Glutamatergic neuron (in vitro differentiated cells): Measurements from ENCODE around the gene RPL36. TPM values are rescaled to one million over a fixed set of nuclear protein-coding genes. Genes with fewer than 3 reads are reported as not detected.
A peak's percentile ranks its signal among the peaks of the same experiment; 100 is the strongest.

Source experiments
- DNase-seq: peaks from one replicate; pipeline ENCODE4 v3.0.0; 2022
- H3K27ac Mint-ChIP-seq: one replicate; pipeline ENCODE4 v1.8.0; 2020; ENCODE audit warnings: mild to moderate bottlenecking, mixed read lengths, inconsistent platforms; ENCODE audit not compliant: unreplicated experiment
- H3K27me3 Mint-ChIP-seq: one replicate; pipeline ENCODE4 v1.8.0; 2020; ENCODE audit warnings: mild to moderate bottlenecking, moderate library complexity, mixed read lengths, inconsistent platforms; ENCODE audit not compliant: unreplicated experiment
- H3K36me3 Mint-ChIP-seq: one replicate; pipeline ENCODE4 v1.8.0; 2020; ENCODE audit warnings: mild to moderate bottlenecking, mixed read lengths, inconsistent platforms; ENCODE audit not compliant: unreplicated experiment
- H3K4me1 Mint-ChIP-seq: one replicate; pipeline ENCODE4 v1.8.0; 2020; ENCODE audit warnings: mild to moderate bottlenecking, low read depth, mixed read lengths, inconsistent platforms; ENCODE audit not compliant: unreplicated experiment
- H3K4me3 Mint-ChIP-seq: one replicate; pipeline ENCODE4 v1.8.0; 2020; ENCODE audit warnings: mild to moderate bottlenecking, mixed read lengths, inconsistent platforms; ENCODE audit not compliant: unreplicated experiment
- H3K9me3 Mint-ChIP-seq: one replicate; pipeline ENCODE4 v1.8.0; 2020; ENCODE audit warnings: mild to moderate bottlenecking, moderate library complexity, mixed read lengths, inconsistent platforms; ENCODE audit not compliant: unreplicated experiment
- total RNA-seq: library from RNA; stranded (reverse); fragmentation: NEBNext Ultra II Directional; extraction: Animal tissue kit (Norgen Biotek cat#: 25700); gene quantifications from one replicate; pipeline ENCODE4 v1.2.1, GENCODE V29; 2021; ENCODE audit not compliant: unreplicated experiment
- TF ChIP-seq, protein P1 (sequence below): fragments of 200-600 bp; sonication (generic); IDR thresholded peaks from one replicate; pipeline ENCODE4 v1.5.0; 2021; ENCODE audit not compliant: partially characterized antibody, unreplicated experiment

RPL36 gene
- total RNA-seq, 1 donor from 2014 or later = 514 TPM

DNA sequence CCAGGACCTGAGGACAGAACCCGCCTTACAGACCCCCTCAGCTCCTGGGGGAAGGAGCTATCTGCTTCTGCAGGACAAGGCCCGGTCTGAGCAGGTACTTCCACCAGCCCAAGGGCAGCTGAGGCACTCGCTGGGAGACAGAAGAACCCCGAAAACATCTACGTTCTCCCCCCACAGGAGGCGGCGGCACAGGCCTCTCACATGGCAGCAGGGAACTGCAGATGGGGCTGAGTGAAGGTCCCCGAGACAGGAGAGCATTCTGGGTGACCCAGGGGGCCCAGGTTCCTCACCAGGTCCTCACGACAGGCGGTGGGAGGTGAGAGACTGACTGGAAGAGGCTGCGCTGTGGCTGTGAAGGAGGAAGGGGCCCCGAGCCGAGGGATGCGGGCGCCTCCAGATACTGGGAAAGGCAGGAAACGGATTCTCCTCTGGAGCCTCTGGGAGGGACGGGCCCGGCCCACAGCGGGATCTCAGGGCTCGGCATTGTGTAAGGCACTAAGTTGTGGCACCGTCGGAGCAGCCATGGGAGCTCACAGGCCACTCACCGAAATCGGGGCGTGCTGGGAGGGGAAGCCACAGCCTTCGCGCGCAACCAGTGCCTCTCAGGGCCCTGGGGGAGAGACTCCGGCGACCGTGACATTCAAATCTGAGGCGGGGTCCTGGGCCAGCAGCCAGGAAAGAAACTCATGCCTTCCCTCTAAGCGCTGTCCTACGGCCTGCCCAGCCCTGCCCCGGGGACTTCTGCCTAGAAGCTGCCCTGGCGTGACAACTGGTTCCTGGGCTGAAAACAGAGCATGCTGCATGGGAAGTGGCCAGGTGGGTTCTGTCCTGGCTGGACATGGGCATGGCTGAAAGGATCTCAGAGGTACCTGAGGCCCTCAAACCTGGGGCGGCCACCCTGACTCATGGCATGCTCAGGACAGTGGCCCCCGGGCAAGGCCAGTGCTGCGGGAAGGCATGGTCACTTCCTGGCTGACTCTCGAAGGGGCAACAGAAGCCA is 14.0 kb downstream of the RPL36 start:
- no peak overlapping the region for H3K4me3 Mint-ChIP-seq
- DNase-seq = no peak
- H3K4me1 Mint-ChIP-seq = peaks cover 4% of the 10 kb centered on the region
- H3K9me3 Mint-ChIP-seq = peaks cover 13% of the 10 kb centered on the region
- H3K27me3 Mint-ChIP-seq = peaks cover 4% of the 10 kb centered on the region
- peak overlapping the region; percentile 76 for H3K27ac Mint-ChIP-seq
- TF ChIP-seq, protein P1, sequence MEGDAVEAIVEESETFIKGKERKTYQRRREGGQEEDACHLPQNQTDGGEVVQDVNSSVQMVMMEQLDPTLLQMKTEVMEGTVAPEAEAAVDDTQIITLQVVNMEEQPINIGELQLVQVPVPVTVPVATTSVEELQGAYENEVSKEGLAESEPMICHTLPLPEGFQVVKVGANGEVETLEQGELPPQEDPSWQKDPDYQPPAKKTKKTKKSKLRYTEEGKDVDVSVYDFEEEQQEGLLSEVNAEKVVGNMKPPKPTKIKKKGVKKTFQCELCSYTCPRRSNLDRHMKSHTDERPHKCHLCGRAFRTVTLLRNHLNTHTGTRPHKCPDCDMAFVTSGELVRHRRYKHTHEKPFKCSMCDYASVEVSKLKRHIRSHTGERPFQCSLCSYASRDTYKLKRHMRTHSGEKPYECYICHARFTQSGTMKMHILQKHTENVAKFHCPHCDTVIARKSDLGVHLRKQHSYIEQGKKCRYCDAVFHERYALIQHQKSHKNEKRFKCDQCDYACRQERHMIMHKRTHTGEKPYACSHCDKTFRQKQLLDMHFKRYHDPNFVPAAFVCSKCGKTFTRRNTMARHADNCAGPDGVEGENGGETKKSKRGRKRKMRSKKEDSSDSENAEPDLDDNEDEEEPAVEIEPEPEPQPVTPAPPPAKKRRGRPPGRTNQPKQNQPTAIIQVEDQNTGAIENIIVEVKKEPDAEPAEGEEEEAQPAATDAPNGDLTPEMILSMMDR = no peak
- no peaks in the 10 kb centered on the region for H3K36me3 Mint-ChIP-seq

DNA sequence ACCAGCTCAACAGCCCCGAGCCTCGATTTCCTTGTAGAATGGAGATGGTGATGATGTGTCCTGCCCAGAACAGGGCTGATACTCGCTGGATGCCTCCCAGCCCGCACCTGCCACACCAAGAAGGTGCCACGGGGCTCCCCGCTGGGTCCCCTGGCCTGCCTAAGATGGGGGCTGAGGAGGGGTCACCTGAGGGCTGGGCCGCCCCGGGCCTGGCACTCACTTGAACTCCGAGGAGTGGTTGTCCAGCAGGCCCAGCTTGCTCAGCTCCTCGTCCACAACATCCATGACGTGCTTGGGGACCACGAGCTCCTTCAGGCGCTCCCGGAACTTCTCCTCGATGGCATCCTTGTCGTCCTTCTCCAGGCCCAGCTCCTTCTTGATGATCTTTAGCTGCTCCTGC is 15.5 kb downstream of the RPL36 start:
- H3K27ac Mint-ChIP-seq = no peak overlapping the region
- no peaks in the 10 kb centered on the region for H3K36me3 Mint-ChIP-seq
- H3K4me3 Mint-ChIP-seq = no peak overlapping the region
- no peak for DNase-seq
- peaks cover 4% of the 10 kb centered on the region for H3K4me1 Mint-ChIP-seq
- peaks cover 4% of the 10 kb centered on the region for H3K27me3 Mint-ChIP-seq
- TF ChIP-seq, protein P1 = no peak
- H3K9me3 Mint-ChIP-seq = peaks cover 13% of the 10 kb centered on the region

DNA sequence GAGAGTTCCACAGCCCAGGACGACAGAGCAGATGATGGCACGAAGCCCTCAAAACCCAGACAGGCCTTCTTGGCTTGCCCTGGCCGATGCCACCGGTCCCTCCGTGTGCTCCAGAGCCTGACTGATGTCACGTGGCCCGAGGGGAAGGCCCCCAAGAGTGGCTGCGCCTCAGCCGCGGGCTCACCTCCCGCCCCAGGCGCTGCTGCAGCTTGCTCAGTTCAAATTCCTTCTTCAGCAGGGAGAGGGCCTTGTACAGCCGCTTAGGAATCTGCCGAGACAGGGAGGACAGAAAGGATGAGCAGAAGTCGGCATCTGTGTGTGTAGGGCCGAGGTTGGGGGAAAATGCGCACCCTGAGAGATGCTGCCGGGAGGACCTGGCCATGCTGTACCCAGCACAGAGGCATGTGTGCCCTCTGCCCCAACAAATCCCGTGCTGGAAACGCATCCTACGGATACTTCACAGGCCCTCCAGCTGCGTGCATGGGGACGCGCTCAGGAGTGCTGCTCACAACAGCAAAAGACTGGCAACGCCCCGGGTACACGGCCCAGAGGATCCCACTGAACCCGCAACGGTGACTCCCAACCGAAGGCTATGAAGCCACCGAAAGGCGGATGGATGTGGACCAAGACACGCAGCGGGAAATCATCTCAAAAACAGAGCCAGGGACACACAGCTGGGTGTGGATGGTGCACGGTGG is 16.9 kb downstream of the RPL36 start:
- Mint-ChIP-seq H3K27me3 (peaks cover 4% of the 10 kb centered on the region), H3K4me3 (no peak overlapping the region), H3K9me3 (peaks cover 9% of the 10 kb centered on the region), H3K27ac (no peak overlapping the region), H3K36me3 (no peaks in the 10 kb centered on the region), H3K4me1 (peaks cover 4% of the 10 kb centered on the region)
- TF ChIP-seq, protein P1 = no peak
- DNase-seq = no peak

DNA sequence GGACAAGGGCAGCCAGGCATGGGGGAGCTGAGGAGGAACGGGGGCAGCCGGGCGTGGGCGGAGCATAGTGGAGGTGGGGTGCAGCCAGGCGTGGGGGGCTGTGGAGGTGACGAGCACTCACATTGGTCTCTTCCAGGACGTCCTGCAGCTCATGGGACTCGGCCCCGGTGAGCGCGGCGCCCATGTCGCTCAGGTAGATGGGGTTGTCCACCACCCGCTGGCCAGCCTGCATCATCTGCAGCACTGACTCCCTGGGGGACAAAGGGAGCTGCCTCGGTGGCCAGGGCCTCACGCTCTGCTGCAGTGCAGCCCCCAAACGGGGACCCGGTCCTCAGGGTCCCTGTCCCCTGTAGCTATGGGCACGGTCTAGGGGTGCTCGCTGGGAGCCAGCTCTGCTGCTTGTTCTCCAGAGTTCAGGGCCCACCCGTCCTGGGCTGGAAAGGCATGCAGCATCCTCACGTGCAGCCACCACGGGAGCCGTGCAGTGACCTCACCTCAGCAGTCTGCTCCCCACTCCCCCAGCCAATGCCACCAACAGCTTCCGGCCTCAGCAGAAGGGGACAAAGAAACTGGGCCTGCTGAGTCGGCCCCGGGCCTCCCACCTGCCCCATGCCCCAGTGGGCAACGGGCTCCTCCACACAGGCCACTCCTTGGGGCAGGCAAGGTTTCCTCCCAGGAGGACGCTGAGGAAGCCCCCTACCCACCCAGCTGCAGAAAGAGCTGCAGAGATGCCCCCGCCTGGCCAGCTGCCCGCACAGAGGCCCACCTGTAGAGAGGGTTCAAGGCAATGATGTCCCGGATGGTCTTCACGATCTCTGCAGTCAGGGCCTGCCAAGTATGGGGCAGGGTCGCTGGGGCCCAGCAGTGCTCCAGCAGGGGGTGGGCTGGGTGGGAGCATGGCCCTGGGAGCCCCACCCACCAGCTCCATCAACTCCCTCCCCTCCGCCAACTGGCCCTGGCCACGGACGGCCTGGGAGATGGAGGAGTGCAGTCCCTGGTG is 17.8 kb downstream of the RPL36 start:
- DNase-seq = no peak
- Mint-ChIP-seq H3K27me3 (peaks cover 4% of the 10 kb centered on the region), H3K4me3 (no peak overlapping the region), H3K4me1 (peaks cover 4% of the 10 kb centered on the region), H3K9me3 (peaks cover 8% of the 10 kb centered on the region), H3K36me3 (no peaks in the 10 kb centered on the region), H3K27ac (no peak overlapping the region)
- TF ChIP-seq, protein P1 = no peak
